LHCN-M2 (cell line): ENCODE data around the gene ATP8B4. TPM values are rescaled to one million over a fixed set of nuclear protein-coding genes. Genes with fewer than 3 reads are reported as not detected.

Experiments
- DNase-seq: peaks from one replicate; pipeline ENCODE4 v3.0.0-alpha.2; 2012; ENCODE audit warnings: low read depth
- total RNA-seq: library from RNA; depleted of rRNA; stranded (reverse); fragments of >200 nt; gene quantifications from 2 replicates; pipeline ENCODE4 v1.2.3, GENCODE V29; 2014; rRNA removed

ATP8B4 gene
- total RNA-seq, 1 experiment from 2014 or later, result 1.0 TPM

- peak; percentile 34 for DNase-seq
Observed at GRCh38 chr15:49814709-49815108, 304.3 kb downstream of the ATP8B4 start.

- peak; percentile 61 for DNase-seq
Observed at GRCh38 chr15:49813625-49814024, 305.4 kb downstream of the ATP8B4 start.

- no peak for DNase-seq
Observed at GRCh38 chr15:49810720-49811119, 308.3 kb downstream of the ATP8B4 start.

- no peak for DNase-seq
Observed at GRCh38 chr15:49809894-49810609, 309.0 kb downstream of the ATP8B4 start.

GRCh38 chr15:49808341-49808740 is 310.7 kb downstream of the ATP8B4 start:
- peak; percentile 71 for DNase-seq

Other genes with a start within 250 kb of the ATP8B4 start
- not detected in 2 replicates for gene SLC27A2, start 63.0 kb upstream of the ATP8B4 start, total RNA-seq
- gene HDC, start 146.5 kb upstream of the ATP8B4 start, total RNA-seq, result not detected in 2 replicates
- 30.3 and 32.5 TPM in 2 replicates for gene GABPB1, start 236.0 kb upstream of the ATP8B4 start, total RNA-seq